ENCODE measurements around the gene MRPL9.

MRPL9 gene

GRCh38 chr1:151711044-151711800, 52.1 kb downstream of the MRPL9 start:
- DNase-seq (ENCODE audit: low read depth), result no peak

- no peak for DNase-seq (ENCODE audit: low read depth)
Measured at GRCh38 chr1:151710187-151710840, 53.0 kb downstream of the MRPL9 start.

Data from fibroblast of the conjunctiva (primary cell).